Measurements from ENCODE around the gene CARD9.

- TF ChIP-seq POLR2A (IDR thresholded peaks at IDR 0.05; ENCODE audit: low read length) = no peak
- no peak for TF ChIP-seq GATA1 (IDR thresholded peaks at IDR 0.05; ENCODE audit: low read depth, low read length)
These were observed 24.8 kb upstream of the CARD9 start for GRCh38 chr9:136398286-136398685.

Data from erythroblast (primary cell).